ENCODE measurements around the gene LSM14A. TPM values are rescaled to one million over a fixed set of nuclear protein-coding genes. Genes with fewer than 3 reads are reported as not detected.
"Not testable (repeated sequence)": the region's sequence is repeated elsewhere in the genome, so short reads cannot be mapped to it uniquely, and the experiment has no call there.

LSM14A gene
- total RNA-seq, 4 donors from 2014 or later = 88.2 to 152 (median 127) TPM

DNA sequence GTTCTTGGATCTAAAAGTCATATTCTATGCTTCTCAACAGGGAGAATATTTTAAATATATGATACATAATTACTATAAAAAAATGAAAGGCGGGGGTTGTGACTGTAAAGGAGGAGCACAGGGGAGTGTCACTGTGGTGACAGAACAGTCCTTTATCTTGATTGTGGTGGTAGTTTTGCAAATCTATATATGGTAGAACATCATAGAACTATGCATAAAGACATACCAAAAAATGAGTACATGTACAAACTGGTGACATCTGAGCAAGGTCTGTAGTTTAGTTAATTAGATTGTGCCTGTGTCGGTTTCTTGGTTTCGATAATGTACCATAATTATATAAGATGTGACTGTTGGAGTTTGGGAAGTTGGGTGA is 43.3 kb downstream of the LSM14A start:
- no peak for TF ChIP-seq POLR2A (IDR thresholded peaks at IDR 0.05)
- TF ChIP-seq, protein P1, sequence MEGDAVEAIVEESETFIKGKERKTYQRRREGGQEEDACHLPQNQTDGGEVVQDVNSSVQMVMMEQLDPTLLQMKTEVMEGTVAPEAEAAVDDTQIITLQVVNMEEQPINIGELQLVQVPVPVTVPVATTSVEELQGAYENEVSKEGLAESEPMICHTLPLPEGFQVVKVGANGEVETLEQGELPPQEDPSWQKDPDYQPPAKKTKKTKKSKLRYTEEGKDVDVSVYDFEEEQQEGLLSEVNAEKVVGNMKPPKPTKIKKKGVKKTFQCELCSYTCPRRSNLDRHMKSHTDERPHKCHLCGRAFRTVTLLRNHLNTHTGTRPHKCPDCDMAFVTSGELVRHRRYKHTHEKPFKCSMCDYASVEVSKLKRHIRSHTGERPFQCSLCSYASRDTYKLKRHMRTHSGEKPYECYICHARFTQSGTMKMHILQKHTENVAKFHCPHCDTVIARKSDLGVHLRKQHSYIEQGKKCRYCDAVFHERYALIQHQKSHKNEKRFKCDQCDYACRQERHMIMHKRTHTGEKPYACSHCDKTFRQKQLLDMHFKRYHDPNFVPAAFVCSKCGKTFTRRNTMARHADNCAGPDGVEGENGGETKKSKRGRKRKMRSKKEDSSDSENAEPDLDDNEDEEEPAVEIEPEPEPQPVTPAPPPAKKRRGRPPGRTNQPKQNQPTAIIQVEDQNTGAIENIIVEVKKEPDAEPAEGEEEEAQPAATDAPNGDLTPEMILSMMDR (IDR thresholded peaks at IDR 0.05) = no peak
- Histone ChIP-seq H3K27ac (no peak overlapping the region), H3K27me3 (no peaks in the 10 kb centered on the region), H3K9me3 (no peaks in the 10 kb centered on the region), H3K4me1 (peaks cover 0 to 4% (median 0%) of the 10 kb centered on the region in 4 donors), H3K36me3 (peaks cover 0 to 68% (median 0%) of the 10 kb centered on the region in 3 donors), H3K4me3 (no peak overlapping the region)
- DNase-seq = no peak

DNA sequence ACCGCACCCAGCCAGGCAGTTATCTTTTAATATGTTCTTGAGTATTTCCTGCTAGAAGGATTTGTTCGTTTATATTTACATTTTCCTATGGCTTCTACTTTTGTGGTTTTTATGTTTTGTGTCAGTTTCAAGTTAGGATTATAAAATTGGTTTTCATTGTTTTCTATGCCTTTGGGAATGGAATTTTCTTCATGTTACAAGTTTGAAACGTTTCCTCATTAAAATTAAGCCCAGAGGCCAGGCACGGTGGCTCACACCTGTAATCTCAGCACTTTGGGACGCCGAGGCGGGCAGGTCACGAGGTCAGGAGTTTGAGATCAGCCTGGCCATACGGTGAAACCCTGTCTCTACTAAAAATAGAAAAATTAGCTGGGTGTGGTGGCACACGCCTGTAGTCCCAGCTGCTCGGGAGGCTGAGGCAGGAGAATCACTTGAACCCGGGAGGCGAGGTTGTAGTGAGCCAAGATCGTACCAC is 44.5 kb downstream of the LSM14A start:
- H3K4me1 ChIP-seq, H3K9me3 ChIP-seq, DNase-seq, H3K27ac ChIP-seq, H3K27me3 ChIP-seq, H3K4me3 ChIP-seq: not testable (repeated sequence)
- peaks cover 0 to 68% (median 0%) of the 10 kb centered on the region in 3 donors for H3K36me3 ChIP-seq

DNA sequence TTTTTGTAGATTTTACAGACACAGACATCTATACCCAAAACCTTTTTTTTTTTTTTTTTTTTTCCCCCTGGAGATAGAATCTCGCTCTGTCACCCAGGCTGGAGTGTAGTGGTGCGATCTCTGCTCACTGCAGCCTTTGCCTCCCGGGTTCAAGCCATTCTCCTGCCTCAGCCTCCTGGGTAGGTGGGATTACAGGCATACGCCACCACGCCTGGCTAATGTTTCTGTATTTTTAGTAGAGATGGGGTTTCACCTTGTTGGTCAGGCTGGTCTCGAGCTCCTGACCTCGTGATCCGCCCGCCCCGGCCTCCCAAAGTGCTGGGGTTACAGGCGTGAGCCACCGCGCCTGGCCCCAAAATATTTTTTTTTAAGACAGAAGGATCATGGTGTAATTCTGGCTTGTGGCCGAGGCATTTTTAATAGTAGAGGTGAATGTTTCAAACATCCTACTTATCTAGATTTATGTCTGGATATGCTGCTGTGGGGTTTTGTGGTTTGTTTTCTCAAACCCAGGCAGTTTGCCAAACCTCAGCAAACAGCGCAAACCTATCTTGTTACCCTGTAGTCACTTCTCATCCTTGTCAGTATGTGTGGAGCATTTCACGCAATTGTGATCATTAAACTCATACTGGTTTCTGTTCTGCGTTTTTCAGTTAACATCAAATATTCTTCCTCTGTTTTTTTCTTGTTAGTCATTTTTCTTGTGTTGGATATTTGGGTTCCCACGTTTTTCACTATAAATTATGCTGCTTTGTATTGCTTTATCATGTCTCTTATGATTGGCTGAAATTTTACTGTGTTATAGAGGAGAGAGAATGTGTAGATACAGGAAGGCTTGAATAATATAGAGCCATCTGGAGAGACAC is 45.9 kb downstream of the LSM14A start:
- Histone ChIP-seq H3K9me3 (no peaks in the 10 kb centered on the region), H3K4me1 (peaks cover 0 to 4% (median 0%) of the 10 kb centered on the region in 4 donors), H3K27me3 (no peaks in the 10 kb centered on the region), H3K27ac (peak overlapping the region in 1 of 4 donors; percentile 25), H3K36me3 (peaks cover 0 to 72% (median 0%) of the 10 kb centered on the region in 3 donors), H3K4me3 (no peak overlapping the region)
- peak in 2 of 3 donors; percentile 33 to 68 for DNase-seq
- TF ChIP-seq, protein P1 (IDR thresholded peaks at IDR 0.05) = no peak
- no peak for TF ChIP-seq POLR2A (IDR thresholded peaks at IDR 0.05)

DNA sequence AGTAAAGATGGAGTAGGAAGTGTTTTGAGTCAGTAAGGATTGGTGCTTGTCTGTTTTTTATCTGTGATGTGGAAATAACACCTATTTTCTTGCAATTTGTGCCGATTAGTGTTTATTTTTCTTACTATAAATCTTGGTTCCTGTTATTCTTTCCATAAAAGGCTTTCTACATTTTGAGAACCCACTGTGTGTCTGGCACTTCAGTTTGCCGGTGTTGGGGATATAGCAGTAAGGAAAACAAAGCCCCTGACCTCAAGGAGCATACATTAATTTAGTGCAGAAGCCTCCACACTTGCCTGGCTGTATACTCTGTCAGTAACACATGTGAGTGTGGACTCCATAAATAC is 46.5 kb downstream of the LSM14A start:
- Histone ChIP-seq H3K36me3 (peaks cover 0 to 72% (median 0%) of the 10 kb centered on the region in 3 donors), H3K27ac (no peak overlapping the region), H3K27me3 (no peaks in the 10 kb centered on the region), H3K4me3 (no peak overlapping the region), H3K9me3 (no peaks in the 10 kb centered on the region), H3K4me1 (peaks cover 0 to 4% (median 0%) of the 10 kb centered on the region in 4 donors)
- TF ChIP-seq, protein P1 (IDR thresholded peaks at IDR 0.05) = no peak
- TF ChIP-seq POLR2A (IDR thresholded peaks at IDR 0.05) = no peak
- no peak for DNase-seq

DNA sequence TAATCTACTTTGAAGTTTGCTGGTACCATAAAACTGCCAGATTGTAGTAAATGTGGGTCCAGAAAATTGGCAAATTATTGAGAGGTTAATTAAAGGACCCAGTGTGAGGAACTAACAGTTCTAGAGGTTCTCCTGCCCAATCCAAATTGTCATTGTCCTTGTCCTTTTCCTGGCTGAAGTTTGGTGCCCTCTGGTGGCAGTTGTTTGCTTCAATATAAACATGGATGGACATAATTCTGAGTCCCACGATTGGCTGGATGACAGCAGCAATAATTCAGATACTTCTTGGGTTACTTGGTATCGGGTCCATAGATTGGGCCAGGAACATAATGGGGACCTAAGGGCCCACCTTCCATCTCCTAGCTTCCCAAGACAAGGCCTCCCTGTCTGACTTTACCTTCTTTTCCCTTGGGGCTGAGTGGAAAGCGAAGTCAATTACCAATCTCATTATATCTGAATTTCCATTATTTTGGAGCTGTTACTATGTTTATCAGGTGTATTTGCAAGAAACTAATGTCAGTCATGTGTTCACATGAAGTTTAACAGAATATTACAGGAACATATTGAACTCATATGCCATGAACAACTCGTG is 48.3 kb downstream of the LSM14A start:
- no peak for TF ChIP-seq POLR2A (IDR thresholded peaks at IDR 0.05)
- TF ChIP-seq, protein P1 (IDR thresholded peaks at IDR 0.05) = peak; percentile 56 to 70 (median 67)
- Histone ChIP-seq H3K27me3 (no peaks in the 10 kb centered on the region), H3K36me3 (peaks cover 0 to 75% (median 0%) of the 10 kb centered on the region in 3 donors), H3K4me1 (peaks cover 0 to 4% (median 0%) of the 10 kb centered on the region in 4 donors), H3K27ac (no peak overlapping the region), H3K4me3 (no peak overlapping the region), H3K9me3 (no peaks in the 10 kb centered on the region)
- peak in 2 of 3 donors; percentile 72 to 84 for DNase-seq

DNA sequence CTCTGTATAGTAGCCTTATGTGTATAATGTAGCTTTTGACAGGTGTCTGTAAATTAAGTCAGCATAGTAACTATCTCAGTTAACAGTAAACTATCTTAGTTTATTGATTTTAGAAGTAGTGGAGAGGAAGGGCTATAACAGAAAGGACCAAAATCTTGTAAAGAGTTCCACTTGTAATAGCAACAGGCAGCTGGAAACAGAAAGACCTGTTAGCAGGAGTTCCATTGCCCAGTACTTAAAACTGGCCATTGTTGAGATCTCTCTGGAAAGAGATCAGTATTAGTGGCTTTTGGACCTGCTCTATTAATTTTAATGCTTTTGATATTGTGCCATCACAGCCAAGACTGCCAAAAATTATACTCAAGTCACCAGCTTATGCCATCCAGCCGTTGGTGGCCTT is 50.1 kb downstream of the LSM14A start:
- Histone ChIP-seq H3K36me3 (peaks cover 0 to 85% (median 0%) of the 10 kb centered on the region in 3 donors), H3K27ac (no peak overlapping the region), H3K9me3 (no peaks in the 10 kb centered on the region), H3K27me3 (no peaks in the 10 kb centered on the region), H3K4me3 (no peak overlapping the region), H3K4me1 (peaks cover 0 to 4% (median 0%) of the 10 kb centered on the region in 4 donors)
- TF ChIP-seq POLR2A (IDR thresholded peaks at IDR 0.05) = no peak
- TF ChIP-seq, protein P1 (IDR thresholded peaks at IDR 0.05) = no peak
- no peak for DNase-seq

Data from Peyer's patch (tissue), 4 donors.